HPDE6-E6E7 (cell line): ENCODE measurements around the gene SCAMP4.

Experiments used
- DNase-seq: peaks from one replicate; pipeline ENCODE4 v3.0.0; 2011; ENCODE audit warnings: missing footprints; ENCODE audit errors: extremely low spot score

The SCAMP4 gene

DNA sequence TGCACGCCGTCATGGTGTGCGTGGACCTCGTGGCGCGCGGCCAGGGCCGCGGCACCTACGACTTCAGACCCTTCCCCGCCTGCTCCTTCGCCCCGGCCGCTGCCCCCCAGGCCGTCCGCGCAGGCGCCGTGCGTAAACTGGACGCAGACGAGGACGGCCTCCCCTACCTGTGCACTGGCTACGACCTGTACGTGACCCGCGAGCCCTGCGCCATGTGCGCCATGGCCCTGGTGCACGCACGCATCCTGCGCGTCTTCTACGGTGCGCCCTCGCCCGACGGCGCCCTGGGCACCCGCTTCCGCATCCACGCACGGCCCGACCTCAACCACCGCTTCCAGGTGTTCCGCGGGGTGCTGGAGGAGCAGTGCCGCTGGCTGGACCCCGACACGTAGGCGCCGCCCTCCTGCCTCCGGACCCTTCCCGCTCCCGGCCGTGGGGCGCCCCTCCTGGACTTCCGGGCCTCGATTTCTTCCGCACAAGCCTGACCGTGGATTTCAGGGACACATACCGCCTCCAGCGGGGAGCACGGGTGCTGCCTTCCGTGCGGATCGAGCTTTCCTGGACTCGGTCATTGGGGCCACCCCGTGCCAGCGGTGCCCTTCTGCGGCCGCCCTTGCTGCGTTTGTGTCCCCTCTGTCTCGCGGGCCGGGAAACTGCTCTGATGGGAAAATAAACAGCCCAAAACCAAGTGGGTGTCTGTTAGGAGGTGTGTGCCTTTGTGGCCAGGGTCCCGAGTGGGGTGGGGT, 7.7 kb downstream of the SCAMP4 start:
- no peak for DNase-seq

- DNase-seq, result no peak
Observed at GRCh38 chr19:1913781-1914577, 8.8 kb downstream of the SCAMP4 start.

- DNase-seq, result no peak
Observed at GRCh38 chr19:1914826-1915341, 9.7 kb downstream of the SCAMP4 start.

- no peak for DNase-seq
Observed at GRCh38 chr19:1917146-1917545, 11.9 kb downstream of the SCAMP4 start.

- DNase-seq, result no peak
Observed at GRCh38 chr19:1917926-1918325, 12.7 kb downstream of the SCAMP4 start.

DNA sequence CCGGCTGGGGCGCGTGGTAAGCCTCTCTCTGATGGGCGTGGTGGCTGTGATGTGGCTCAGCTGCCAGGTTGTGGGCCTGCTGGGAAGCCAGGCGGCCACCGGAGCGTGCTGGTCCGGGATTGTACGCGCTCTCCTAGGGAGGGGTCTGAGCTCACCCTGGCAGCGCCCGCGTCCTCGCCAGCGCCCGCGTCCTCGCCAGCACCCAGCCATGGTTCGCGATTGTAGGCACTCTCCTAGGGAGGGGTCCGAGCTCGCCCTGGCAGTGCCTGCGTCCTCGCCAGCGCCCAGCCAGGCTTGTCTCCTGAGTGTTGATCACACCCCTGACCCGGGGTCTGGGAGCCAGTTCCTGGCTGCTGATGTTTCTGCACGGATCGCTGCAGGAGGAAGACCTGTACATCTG, 13.8 kb downstream of the SCAMP4 start:
- DNase-seq, result no peak

- DNase-seq, result no peak
Observed at GRCh38 chr19:1920644-1921043, 15.4 kb downstream of the SCAMP4 start.

- DNase-seq, result no peak
Observed at GRCh38 chr19:1921326-1921725, 16.1 kb downstream of the SCAMP4 start.

DNA sequence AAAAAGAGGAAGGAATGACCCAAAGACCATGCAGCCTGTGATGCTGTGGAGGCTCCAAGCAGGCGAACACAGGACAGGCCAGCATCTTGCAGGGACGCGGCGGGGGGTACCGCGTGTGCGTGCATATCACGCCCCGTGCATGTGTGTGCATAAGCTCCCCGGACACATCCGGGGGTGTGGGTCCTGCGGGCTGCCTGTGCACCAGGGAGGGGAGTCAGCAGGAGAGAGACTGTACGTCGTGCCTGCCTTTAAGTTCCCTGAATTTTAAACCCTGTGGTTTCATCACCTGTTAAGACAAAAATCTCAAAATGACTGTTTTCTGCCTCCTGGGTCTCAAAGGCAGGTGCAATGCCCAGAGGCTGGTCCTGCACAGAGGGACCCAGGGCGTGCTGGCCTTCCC, 16.6 kb downstream of the SCAMP4 start:
- no peak for DNase-seq

- no peak for DNase-seq
Observed at GRCh38 chr19:1922803-1923202, 17.6 kb downstream of the SCAMP4 start.

GRCh38 chr19:1923319-1923718, 18.1 kb downstream of the SCAMP4 start:
- DNase-seq, result no peak

DNA sequence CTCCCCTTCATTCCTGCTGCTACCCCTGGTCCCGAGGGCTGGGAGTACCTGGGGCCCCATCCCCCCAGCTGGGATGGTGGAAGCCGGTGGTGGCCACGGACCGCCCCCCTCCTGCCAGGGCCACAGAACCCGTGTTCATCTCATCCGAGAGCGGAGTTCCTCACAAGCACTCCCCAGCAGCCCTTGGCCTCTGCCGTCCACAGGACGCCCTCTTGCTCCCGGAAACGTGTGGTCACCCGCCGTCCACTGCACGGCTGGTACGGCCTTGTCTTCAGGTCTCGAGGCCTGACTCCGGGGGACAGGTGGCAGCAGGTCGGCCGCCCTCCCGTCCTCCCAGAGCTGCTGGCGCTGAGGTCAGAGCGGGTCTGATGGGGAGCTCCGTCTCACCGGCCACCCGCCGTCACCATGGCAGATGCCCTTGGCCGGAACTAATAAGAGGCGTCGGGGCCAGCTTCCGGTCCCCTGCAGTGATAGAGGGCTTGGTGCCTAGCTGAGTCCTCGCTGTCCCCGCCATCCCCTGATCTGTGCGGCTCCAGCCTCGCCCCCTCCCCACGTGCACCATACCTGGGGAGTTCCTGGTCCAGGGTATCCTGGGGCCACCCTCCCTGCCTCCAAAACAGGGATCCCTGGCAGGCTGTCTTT, 19.2 kb downstream of the SCAMP4 start:
- DNase-seq, result no peak

DNA sequence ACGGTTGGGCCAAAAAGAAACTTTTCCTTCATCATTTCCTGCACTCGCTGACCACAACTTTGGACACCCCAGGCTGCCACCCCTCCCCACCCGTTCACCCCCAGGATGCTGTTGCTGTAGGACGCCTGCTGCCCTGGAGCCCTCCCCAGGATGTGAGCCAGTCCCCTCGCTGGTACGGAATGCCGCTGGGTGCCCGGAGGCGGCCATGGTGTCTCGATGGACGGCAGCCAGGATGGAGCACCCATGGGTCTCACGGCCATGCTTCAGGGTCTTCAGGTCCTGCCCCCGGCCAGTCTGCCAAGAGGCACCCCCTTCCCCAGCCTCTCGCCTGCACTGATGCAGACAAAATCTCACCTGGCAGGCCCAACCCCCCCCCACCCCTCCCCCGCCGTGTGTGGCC, 20.3 kb downstream of the SCAMP4 start:
- DNase-seq, result no peak

GRCh38 chr19:1929021-1929742, 24.0 kb downstream of the SCAMP4 start:
- DNase-seq, result peak; percentile 84

- DNase-seq, result no peak
Observed at GRCh38 chr19:1931445-1931844, 26.2 kb downstream of the SCAMP4 start.

GRCh38 chr19:1932395-1932794, 27.2 kb downstream of the SCAMP4 start:
- DNase-seq, result no peak

DNA sequence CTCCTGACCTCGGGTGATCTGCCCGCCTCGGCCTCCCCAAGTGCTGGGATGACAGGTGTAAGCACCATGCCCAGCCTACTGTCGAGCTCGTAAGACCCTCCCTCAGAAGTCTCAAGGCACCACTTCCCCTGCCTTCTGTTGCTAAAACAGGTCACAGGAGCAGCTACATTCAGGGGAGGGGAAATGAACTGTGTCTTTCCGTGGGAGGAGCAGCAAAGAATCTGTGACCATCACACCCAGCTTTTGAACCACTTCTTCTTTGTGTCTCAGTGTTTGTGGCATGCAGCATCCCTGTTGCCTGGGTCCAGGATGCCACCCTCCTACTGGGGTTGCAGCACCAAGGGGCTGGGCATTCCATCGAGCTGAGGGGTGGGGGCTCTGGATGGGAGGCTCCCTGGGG, 28.0 kb downstream of the SCAMP4 start:
- DNase-seq, result no peak

GRCh38 chr19:1933942-1934341, 28.7 kb downstream of the SCAMP4 start:
- no peak for DNase-seq

GRCh38 chr19:1935484-1936208, 30.4 kb downstream of the SCAMP4 start:
- no peak for DNase-seq

DNA sequence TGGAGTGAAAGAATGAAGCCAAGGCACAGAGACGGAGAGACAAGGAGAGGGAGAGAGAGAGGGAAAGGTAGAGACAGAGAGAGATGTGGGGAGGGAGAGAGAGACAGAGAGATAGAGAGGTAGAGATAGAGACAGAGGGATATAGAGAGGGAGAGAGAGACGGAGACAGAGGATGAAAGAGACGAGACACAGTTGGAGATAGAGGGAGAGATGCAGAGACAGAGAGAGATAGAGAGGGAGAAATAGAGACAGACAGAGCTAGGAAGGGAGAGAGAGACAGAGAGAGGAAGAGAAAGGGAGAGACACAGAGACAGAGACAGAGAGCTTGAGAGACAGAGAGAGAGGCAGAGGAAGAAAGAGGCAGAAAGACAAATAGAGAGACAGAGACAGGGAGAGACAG, 31.2 kb downstream of the SCAMP4 start:
- no peak for DNase-seq

GRCh38 chr19:1936916-1937610, 31.9 kb downstream of the SCAMP4 start:
- no peak for DNase-seq
